ENCODE data around the gene OBSCN. TPM values are rescaled to one million over a fixed set of nuclear protein-coding genes. Genes with fewer than 3 reads are reported as not detected.
"Not testable (repeated sequence)": the region's sequence is repeated elsewhere in the genome, so short reads cannot be mapped to it uniquely, and the experiment has no call there.

Gene OBSCN
- total RNA-seq, 1 donor from 2014 or later: 9.5 TPM

DNA sequence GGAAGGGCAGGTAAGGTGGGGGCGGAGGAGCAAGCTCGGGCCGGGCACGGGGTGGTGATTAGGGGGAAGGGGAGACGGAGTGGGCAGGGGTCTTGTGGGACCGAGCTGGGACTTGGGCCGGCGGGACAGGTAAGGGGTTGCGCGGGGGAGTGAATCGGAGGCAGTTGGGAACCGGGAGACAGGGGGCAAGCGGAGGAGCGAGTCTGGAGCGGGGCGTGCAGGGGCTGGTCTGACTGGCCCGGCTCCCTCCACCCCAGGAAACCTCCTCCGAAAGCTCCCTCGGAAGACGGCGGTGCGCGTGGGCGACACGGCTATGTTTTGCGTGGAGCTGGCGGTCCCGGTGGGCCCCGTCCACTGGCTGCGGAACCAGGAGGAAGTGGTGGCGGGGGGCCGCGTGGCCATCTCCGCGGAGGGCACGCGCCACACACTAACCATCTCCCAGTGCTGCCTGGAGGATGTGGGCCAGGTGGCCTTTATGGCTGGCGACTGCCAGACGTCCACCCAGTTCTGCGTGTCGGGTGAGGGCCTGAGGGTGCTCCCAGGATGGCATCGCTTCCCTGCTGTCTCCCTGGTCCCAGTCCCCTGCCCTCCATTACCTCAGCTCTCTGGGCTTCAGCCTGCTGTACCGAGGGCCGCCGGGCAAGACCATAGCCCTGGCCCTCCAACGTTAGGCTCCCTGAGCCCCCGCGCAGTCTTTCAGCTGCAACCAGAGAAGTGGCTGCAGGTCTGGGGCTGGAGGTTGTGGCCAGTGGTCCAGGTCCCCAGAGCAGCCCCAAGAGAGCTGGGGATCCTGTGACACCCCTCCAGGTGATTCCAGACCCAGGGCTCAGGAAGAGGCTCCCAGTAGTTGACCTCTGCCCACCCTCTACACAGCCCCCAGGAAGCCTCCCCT is 6.3 kb downstream of the OBSCN start:
- DNase-seq: no peak

DNA sequence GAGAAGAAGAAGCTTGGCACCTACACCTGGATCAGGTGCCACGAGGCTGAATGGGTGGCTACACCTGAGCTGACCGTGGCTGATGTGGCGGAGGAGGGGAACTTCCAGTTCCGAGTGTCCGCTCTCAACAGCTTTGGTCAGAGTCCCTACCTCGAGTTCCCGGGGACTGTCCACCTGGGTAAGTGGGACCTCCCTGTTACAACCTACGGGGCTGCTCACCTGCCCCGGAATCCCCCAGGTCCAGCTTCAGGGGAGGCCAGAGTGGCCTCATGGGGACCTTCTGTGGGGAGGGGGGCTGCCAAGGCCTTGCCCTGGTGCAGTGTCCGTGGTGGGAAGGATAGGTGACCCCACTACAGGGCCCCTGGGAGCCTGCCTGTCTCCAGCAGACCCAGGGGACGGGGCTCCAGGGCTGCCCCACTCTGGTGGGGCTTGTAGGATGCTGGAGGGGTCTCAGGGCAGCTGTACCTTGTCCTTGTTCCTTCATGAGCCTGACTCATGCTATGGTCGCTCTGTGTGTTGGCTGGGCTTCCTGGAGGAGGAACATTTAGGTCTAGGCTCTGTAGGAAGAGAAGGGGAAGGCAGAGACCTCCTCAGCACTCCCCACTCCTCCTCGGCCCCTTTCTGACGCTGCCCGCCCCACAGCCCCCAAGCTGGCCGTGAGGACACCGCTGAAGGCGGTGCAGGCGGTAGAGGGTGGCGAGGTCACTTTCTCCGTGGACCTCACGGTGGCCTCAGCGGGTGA is 7.2 kb downstream of the OBSCN start:
- no peak for DNase-seq

DNA sequence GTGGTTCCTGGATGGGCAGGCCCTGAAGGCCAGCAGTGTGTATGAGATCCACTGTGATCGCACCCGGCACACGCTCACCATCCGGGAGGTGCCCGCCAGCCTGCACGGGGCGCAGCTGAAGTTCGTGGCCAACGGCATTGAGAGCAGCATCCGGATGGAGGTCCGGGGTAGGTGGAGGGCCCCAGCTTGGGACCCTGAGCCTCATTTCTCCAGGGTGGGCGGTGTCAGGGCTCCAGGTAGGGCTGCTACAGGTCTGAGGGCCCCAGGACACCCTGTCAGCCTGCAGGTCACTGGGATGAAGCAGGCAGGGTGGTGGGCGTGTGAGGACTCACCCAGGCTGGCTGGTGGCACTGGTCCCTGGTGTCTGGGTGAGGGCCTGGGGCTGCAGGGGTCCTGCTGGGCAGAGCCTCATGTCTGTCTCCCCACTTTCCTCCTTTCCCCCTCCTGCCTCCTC is 7.8 kb downstream of the OBSCN start:
- no peak for DNase-seq

DNA sequence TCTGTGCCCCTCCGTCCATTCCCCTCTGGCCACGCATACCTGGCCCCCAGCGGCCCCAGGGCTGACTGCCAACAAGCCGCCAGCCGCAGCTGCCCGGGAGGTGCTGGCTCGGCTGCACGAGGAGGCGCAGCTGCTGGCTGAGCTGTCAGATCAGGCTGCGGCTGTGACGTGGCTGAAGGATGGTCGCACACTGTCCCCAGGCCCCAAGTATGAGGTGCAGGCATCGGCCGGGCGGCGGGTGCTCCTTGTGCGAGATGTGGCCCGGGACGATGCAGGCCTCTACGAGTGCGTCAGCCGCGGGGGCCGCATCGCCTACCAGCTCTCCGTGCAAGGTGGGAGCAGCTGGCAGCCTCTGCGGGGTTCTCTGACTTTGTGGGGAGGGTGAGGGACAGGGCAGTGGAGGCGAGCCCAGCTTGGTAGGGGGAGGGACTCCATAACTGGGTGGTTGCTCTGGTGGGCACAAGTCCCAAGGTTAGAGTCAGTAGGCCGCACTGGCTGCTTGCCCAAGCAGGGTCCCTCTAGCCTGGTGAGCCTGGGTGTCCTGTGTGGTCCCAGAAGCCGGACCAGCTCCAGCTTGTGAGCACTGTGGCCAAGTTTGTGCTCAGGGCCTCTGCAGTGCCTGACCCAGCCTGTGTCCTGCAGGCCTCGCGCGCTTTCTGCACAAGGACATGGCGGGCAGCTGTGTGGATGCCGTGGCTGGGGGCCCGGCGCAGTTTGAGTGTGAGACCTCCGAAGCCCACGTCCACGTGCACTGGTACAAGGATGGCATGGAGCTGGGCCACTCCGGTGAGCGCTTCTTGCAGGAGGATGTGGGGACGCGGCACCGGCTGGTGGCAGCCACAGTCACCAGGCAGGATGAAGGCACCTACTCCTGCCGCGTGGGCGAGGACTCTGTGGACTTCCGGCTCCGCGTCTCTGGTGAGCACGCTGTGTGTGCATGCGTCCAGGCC is 8.8 kb downstream of the OBSCN start:
- no peak for DNase-seq

DNA sequence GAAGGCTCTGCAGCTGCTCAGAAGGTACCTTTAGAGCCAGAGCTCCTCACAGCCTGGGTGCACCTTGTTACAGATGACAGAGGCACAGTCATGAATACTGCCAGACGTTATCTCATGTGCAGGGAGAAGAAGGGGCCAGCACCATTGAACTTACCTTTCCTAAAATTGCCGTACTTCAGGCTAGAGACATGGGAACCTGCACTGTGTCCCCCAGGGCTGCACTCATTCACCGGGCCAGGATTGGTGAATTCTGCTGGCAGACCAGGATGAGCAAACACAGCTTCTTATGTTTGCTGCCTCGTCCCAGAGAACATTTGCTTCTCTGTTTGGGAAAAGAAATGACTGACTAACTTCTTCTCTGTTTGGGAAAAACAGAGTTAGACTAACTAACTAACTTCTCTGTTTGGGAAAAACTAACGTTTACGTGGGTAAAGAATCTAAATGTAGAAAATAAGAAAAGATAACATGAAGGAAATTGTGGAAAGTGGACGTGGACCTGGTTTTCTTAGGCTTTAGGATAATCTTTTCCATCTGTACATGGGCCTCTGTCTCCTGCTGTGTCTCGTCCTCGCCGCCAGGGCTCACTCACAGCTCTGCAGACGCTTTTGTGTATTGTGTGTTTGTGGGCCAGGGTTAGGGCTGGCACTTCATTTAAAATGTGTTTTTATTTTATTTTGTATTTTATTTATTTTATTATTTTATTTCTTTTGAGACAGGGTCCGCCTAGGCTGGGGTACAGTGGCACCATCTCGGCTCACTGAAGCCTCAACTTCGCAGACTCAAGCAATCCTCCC is 9.9 kb downstream of the OBSCN start:
- no peak for DNase-seq

DNA sequence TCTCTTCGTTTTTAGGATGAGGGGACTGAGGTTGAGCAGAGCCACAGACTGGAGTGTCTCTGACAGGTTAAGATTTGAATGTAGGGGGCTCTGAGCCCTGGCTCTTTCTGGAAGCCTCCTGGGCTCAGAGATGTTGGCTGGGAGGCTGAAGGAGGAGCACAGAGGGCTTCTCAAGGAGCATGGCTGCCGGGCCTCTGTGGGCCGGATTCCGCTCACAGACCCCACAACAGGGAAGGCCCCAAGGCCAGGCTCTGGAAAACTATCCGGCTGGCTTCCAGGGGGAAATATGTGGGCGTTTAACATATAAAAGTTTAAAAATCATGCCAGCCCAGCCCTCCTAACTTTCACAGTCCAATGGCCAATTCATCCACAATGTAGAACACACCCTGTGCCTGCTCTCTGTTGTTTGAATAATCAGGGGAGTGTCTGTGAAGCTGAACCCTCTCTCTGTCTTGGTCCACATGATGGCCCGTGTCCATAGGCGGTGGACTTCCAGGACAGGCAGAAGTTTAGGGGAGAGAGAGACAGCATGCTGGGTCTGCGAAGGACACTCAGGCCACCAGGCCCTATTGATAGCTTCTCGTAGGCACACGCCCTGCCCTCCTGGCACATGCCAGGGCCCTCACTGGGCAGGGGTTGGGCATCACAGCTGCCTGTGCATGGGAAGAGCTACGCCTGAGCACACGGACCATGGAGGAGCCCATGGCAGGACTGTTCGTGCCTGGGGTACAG is 10.8 kb downstream of the OBSCN start:
- no peak for DNase-seq

DNA sequence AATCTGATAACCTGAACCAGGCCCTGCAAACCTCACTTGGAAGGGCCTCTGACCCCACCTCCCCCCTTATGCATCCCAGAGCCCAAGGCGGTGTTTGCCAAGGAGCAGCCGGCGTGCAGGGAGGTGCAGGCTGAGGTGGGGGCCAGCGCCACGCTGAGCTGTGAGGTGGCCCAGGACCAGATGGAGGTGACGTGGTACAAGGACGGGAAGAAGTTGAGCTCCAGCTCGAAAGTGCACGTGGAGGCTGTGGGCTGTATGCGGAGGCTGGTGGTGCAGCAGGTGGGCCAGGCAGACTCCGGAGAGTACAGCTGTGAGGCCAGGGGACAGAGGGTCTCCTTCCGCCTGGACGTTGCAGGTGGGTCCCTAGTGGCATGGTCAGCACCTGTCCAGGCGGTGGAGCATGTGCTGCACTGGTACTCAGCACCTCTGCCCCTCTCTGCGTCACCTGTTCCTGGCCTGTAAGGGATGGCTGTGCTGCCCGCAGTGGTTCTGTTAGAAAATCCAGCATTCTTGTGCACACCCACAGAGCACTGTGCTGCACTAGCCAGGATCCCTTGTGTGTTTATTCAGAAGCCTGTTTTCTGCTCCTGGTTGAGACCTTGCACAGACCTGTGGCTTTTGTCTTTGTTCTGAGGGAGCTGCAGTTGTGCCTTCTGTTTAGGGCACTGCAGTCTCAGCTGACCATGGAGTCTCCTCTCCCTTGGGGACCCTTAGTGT is 11.6 kb downstream of the OBSCN start:
- no peak for DNase-seq

DNA sequence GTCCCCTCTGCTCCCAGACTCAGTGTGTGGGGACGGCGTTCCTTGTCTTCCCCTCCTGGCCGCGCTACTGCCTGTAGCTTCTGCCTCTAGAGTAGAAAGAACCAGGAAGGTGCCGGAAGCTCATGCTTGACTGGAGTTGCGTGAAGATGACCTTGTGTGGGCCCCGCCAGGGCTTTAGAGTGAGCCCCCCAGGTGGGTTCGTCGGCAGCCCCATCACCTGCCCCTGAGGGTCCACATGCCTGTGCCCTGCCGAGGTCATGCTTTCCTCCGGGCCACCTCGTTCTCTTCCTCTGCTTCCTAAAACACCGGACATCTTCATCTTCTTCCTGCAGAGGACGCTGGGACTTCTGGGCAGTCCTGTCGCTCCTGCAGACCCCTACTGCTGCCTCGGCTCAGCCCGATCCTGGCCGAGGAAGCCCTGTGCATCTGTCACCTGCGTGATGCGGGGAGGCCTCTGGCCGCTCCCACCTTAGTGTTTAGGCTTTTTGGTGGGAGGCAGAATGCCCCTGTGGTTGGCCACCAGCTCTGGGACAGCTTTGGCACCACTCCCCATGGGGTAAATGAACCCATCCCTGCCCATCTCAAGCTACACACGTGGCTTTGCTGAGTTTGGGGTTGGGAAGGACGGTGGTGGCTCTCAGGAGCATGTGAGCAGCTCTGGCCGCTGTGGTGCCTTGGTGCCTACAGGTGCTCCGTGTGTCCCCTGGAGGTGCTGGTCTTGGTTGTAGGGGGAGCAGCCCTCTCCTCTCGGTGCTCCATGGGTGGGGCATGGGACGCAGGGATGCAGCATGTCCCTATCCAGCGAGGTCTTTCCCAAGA is 12.3 kb downstream of the OBSCN start:
- no peak for DNase-seq

DNA sequence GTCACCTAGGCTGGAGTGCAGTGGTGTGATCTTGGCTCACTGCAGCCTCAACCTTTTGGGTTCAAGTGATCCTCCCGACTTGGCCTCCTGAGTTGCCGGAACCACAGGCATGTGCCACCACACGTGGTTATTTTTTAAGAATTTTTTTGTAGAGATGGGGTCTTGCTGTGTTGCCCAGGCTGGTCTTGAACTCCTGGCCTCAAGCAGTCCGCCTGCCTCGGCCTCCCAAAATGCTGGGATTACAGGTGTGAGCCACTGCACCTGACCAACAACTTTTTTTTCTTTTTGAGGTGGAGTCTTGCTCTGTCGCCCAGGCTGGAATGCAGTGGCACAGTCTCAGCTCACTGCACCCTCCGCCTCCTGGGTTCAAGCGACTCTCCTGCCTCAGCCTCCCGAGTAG is 13.3 kb downstream of the OBSCN start:
- DNase-seq: not testable (repeated sequence)

DNA sequence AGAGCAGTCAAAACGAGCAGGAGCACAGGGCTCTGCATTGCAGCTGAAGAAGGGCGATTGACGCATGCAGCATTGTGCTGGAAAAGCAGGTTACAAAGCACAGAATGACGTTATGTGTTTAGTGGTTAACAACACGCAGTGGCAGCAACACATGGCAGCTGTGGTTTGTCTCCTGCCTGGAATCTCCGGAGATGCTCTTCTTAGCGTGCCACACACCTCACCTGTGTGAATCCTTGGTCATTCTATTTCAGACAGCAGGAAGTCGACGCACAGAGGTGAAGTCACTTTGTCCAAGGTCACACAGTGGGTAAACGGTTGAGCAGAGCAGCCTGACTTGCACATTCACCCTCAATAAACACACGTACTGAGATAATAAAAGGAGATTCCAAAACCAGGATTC is 14.7 kb downstream of the OBSCN start:
- DNase-seq: no peak

DNA sequence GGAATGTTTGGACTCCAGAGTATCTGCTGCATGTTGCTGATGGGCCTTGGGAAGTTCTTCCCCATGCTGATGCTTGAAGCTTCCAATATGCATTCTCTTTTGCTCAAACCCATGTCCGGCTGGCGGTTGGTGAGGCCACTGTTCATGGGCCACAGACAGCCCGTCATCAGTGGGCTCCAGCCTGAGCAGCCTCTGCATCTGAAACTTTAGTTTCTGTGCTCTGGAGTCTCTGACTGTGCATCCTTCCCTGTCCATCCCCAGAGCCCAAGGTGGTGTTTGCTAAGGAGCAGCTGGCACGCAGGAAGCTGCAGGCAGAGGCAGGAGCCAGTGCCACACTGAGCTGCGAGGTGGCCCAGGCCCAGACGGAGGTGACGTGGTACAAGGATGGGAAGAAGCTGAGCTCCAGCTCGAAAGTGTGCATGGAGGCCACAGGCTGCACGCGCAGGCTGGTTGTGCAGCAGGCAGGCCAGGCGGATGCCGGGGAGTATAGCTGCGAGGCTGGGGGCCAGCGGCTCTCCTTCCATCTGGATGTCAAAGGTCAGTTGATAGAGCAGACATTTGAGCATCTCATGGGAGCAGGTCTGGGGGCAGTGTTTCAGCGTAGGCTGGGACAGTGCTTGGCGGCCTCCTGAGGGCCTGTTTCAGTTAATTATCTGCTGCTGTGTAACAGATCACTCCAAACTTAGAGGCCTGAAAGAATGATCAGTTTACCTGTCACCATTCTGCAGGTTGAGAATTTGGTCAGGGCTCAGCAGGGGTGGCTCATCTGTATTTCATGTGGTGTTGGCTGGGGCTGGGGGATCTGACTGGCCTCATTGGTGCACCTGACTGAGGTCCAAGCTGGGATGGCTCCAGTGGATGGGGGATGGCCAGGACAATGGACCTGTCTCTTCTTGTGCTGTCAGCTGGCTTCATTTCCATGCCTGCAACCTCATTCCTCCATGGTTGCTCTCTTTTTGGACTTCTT is 16.6 kb downstream of the OBSCN start:
- no peak for DNase-seq

DNA sequence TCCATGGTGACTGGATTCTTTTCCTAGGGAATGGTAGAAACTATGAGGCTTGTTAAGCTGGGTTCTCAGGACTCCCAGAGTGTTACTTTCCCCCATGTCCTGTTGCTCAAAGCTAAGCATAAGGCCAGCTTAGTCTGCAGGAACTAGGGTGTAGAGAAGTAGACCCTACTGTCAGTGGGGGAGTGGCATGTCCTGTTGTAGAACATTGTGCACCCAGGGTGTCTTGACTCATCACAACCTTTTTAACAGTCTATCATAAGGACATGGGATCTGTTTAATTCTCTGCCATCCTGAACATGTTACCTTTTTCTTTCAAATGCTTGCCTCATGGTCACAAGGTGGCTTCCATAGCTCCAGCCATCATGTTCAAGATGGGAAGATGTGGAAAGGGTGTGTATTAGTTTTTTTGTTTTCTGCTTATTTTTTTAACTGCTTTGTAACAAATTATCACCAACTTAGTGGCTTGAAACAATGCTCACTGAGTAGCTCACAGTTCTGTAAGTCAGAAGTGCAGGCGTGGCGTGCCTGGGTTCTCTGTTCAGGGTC is 17.4 kb downstream of the OBSCN start:
- no peak for DNase-seq

DNA sequence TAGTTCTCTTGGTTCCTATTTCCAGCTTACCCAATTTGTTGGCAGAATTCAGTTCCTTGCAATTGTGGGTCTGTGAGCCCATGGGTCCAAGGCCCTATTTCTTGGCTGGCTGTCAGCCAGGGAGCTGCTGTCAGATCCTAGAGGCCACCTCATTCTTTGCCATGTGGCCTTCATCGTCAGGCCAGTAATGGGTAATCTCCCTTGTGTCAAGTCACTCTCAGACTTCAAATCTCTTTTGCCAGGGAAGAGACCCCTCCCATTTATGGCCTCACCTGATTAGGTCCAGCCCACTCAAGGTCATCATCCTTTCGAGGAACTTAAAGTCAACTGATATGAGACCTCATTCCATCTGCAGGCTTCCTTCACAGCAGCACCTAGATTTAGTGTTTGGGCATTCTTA is 17.9 kb downstream of the OBSCN start:
- no peak for DNase-seq

DNA sequence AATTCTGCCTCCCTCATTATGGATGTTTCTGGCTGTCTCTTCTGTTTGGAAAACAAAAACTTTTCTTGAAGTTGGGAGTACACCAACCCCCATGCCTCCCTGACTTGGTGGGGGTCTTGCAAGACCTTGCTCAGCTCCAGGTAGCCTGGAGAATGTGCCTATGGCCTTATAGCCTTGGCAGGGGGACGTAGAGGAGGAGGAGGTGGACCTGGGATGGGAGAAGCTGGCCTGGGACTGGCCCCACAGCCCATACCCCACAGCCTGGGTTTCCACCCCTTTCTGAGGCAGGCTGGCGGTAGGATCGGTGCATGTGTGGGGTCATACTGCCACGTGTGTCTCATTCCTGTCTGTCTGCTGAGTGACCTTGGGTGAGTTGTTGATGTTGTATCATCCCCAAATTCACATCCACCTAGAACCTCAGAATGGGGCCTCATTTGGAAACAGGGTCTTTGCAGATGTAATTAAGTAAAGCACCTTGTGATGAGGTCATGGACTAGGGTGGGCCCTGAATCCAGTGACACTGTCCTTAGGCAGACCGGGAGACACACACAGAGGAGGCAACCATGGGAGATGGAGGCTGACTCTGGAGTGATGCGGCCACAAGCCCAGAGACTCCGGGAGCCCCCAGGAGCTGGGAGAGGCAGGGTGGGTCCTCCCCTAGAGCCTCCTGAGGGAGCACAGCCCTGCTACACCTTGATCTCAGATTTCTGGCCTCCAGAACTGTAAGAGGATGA is 18.5 kb downstream of the OBSCN start:
- DNase-seq: no peak

DNA sequence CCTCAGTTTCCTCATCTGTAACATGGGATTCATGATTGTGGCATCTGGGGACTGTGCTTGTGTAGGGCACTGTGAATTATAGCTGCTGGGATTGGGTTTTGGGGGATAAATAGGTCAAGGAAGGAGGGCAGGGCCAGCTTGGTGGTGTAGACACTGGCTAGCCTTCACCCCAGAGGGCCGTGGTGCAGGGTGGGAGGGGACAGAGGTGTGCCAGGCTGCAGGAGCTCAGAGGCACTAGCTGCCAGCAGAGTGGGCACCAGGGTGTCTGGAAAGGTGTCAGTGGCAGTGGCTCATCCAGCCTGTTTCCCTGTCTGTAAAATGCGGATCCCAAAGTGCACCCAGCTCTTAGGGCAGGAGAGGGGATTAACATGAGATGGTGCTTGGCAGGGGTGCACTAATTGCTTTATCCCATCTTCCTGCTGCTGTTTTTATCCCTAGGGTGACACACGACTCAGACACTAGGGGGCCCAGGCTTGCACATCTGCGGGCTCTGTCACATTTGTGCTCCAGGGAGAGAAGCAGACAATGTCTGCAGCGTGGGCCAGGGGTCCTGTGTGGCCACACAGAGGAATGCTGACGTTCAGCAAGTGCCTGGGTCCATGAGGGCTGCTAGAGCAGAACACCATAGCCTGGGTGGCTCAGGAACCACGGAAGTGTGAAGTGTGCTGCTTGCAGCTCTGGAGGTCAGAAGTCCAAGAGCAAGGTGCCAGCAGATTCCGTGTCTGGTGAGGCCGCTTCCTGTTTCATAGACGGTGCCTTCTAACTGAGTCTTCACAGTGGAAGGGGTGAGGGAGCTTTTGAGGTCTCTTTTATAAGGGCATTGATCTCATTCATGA is 19.3 kb downstream of the OBSCN start:
- peak; percentile 35 for DNase-seq

DNA sequence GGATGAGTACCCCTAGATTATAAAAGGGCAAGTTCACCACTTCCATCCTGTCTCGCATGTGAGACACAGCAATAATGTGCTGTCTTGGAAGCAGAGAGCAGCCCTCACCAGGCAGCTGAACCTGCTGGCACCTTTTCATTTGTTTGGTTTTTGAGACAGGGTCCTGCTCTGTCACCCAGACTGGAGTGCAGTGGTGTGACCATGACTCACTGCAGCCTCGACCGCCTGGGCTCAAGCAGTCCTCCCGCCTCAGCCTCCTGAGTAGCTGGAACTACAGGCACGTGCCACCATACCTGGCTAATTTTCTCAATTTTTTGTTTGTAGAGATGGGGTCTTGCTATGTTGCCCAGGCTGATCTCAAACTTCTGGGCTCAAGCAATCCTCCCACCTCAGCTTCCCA is 20.3 kb downstream of the OBSCN start:
- DNase-seq: not testable (repeated sequence)

Data from dermis blood vessel endothelial cell (primary cell).